K562 (cell line): ENCODE measurements around the gene PRKCSH. TPM values are rescaled to one million over a fixed set of nuclear protein-coding genes. Genes with fewer than 3 reads are reported as not detected.

Experiments used
- BCL6 ChIP-seq: fragments of 250-450 bp; sonication (Bioruptor Pico); IDR thresholded peaks from 2 replicates; pipeline ENCODE4 v1.4.0; 2020
- CEBPB ChIP-seq: fragments of 450-650 bp; IDR thresholded peaks from 2 replicates; pipeline ENCODE4 v1.6.1; 2016; ENCODE audit warnings: missing genetic modification characterization, missing compliant biosample characterization
- FOS ChIP-seq: IDR thresholded peaks from 3 replicates; pipeline ENCODE4 v1.6.1; 2011; ENCODE audit not compliant: insufficient read length; ENCODE audit errors: extremely low read depth
- NEUROD1 ChIP-seq: fragments of 150-350 bp; IDR thresholded peaks from 2 replicates; pipeline ENCODE4 v1.6.1; 2014; ENCODE audit warnings: borderline replicate concordance, low read length, low read depth; ENCODE audit not compliant: partially characterized antibody
- POLR2B ChIP-seq: fragments of 450-650 bp; IDR thresholded peaks from 2 replicates; pipeline ENCODE4 v1.6.1; 2018; ENCODE audit warnings: low read depth; ENCODE audit not compliant: partially characterized antibody
- SIN3A ChIP-seq, 2 experiments: fragments of 150-350 bp in 1 of 2; IDR thresholded peaks; 2 replicates each; pipeline ENCODE4 v1.6.1; 2011 to 2016; ENCODE audit warnings: borderline replicate concordance in 2 of 2, low read depth in 2 of 2, low read length in 2 of 2, mild to moderate bottlenecking in 2 of 2, moderate library complexity in 2 of 2; ENCODE audit not compliant: control insufficient read depth in 1 of 2
- TCFL5 ChIP-seq: fragments of 250-450 bp; sonication (Bioruptor Pico); conservative IDR thresholded peaks from 2 replicates; pipeline ENCODE4 v1.6.1; 2021; ENCODE audit warnings: mild to moderate bottlenecking, moderate library complexity, matching md5 sums
- ZNF444 ChIP-seq: fragments of 250-450 bp; sonication (Bioruptor Pico); IDR thresholded peaks from 2 replicates; pipeline ENCODE4 v1.4.0; 2020; ENCODE audit warnings: mild to moderate bottlenecking, moderate library complexity
- ZNF57 ChIP-seq: fragments of 450-650 bp; formaldehyde crosslinking; IDR thresholded peaks from 2 replicates; pipeline ENCODE4 v1.4.0; 2020; ENCODE audit warnings: mild to moderate bottlenecking, moderate library complexity
- ZNF764 ChIP-seq: fragments of 250-450 bp; sonication (Bioruptor Pico); IDR thresholded peaks from 2 replicates; pipeline ENCODE4 v1.4.0; 2020; ENCODE audit warnings: low read depth, mild to moderate bottlenecking, moderate library complexity
- polyA plus RNA-seq, 8 experiments: library from polyadenylated mRNA; depleted of rRNA in 4 of 8; stranded (reverse) in 5 of 8; unstranded in 3 of 8; fragments of >200 nt; fragmentation: Nextera tagmentation in 2 of 8; fragmentation: Illumina TruSeq in 1 of 8; extraction: Ambion mirVana in 2 of 8; extraction: Trizol in 1 of 8; gene quantifications; 2 replicates each; pipeline versions ENCODE4 v1.2.1 to v1.2.3, GENCODE V29; 2011 to 2014; ENCODE audit warnings: inconsistent platforms in 1 of 8, missing spikeins in 1 of 8
- total RNA-seq, 7 experiments: library from RNA; depleted of rRNA in 6 of 7; stranded (reverse); fragments of >200 nt in 6 of 7; fragmentation: Illumina TruSeq in 2 of 7; extraction: Trizol in 2 of 7; gene quantifications; 2 replicates each; pipeline versions ENCODE4 v1.2.1 to v1.2.3, GENCODE V29; 2011 to 2021; ENCODE audit warnings: low replicate concordance in 1 of 7
- TF ChIP-seq, protein P1 (sequence below): fragments of 450-650 bp; IDR thresholded peaks from 2 replicates; pipeline ENCODE4 v1.6.1; 2017; ENCODE audit warnings: antibody characterized with exemption
- TF ChIP-seq, protein P2 (sequence below): fragments of 200-600 bp; sonication (generic); IDR thresholded peaks from one replicate; pipeline ENCODE4 v1.6.1; 2012; ENCODE audit warnings: mild to moderate bottlenecking, low read depth, low read length, inconsistent platforms
- TF ChIP-seq, protein P3 (sequence below): fragments of 450-650 bp; IDR thresholded peaks from 2 replicates; pipeline ENCODE4 v1.6.1; 2017; ENCODE audit warnings: mild to moderate bottlenecking, moderate library complexity

PRKCSH gene
- total and polyA plus RNA-seq, 9 of the 15 experiments (the other 6 are each of a cell fraction or from before 2014, with no cell fraction given): 2.3 to 297 (median 48.1) TPM

DNA sequence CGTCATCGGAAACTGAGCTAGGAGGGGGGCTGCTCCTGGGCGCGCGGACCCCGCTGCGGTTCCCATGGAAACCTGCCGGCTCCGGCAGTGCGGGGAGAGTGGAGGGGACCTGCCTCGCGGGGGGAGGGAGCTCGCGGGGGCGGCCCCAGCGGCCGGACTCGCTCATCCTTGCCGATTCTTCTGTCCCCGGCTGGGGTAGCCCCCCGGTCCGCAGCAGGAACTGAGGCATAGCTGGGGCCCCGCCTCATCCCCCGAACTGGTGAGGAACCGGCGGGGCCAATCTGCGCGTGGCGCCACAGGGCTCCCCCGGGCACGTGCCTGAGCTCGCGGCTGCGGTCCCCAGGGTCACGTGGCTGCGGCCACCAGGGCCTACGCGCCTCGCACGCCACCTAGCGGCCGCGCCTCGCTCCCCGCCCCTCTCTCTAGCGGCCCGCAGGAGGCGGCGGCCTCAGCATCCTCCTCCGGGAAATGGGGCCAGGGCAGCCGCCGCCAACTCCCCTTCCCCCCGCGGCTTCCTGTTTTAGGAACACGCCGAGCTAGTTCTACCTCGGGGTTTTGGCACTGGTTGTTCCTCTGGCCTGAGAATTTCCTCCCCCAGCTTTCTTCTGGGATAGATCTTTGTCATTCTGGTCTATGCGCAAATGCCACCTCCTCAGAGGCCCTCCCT, 47.1 kb downstream of the PRKCSH start (continued):
- TF ChIP-seq, protein P1, sequence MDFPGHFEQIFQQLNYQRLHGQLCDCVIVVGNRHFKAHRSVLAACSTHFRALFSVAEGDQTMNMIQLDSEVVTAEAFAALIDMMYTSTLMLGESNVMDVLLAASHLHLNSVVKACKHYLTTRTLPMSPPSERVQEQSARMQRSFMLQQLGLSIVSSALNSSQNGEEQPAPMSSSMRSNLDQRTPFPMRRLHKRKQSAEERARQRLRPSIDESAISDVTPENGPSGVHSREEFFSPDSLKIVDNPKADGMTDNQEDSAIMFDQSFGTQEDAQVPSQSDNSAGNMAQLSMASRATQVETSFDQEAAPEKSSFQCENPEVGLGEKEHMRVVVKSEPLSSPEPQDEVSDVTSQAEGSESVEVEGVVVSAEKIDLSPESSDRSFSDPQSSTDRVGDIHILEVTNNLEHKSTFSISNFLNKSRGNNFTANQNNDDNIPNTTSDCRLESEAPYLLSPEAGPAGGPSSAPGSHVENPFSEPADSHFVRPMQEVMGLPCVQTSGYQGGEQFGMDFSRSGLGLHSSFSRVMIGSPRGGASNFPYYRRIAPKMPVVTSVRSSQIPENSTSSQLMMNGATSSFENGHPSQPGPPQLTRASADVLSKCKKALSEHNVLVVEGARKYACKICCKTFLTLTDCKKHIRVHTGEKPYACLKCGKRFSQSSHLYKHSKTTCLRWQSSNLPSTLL: 0 out of 2 replicates have a peak, but pooled peaks have one; percentile 62
- TF ChIP-seq FOS (no peak), CEBPB (no peak), POLR2B (no peak), ZNF764 (no peak), BCL6 (CRISPR knock-in tag) (no peak), NEUROD1 (no peak), ZNF57 (CRISPR knock-in tag) (no peak), ZNF444 (CRISPR knock-in tag) (no peak), TCFL5 (CRISPR knock-in tag) (no peak), SIN3A (IDR thresholded peaks at IDR 0.05; ENCODE audit: borderline replicate concordance in 2 of 2, control insufficient read depth in 1 of 2, low read depth in 2 of 2, low read length in 2 of 2) (0 out of 4 replicates have a peak, but pooled peaks of 1 of the 2 experiments have one; percentile 35)
- TF ChIP-seq, protein P2, sequence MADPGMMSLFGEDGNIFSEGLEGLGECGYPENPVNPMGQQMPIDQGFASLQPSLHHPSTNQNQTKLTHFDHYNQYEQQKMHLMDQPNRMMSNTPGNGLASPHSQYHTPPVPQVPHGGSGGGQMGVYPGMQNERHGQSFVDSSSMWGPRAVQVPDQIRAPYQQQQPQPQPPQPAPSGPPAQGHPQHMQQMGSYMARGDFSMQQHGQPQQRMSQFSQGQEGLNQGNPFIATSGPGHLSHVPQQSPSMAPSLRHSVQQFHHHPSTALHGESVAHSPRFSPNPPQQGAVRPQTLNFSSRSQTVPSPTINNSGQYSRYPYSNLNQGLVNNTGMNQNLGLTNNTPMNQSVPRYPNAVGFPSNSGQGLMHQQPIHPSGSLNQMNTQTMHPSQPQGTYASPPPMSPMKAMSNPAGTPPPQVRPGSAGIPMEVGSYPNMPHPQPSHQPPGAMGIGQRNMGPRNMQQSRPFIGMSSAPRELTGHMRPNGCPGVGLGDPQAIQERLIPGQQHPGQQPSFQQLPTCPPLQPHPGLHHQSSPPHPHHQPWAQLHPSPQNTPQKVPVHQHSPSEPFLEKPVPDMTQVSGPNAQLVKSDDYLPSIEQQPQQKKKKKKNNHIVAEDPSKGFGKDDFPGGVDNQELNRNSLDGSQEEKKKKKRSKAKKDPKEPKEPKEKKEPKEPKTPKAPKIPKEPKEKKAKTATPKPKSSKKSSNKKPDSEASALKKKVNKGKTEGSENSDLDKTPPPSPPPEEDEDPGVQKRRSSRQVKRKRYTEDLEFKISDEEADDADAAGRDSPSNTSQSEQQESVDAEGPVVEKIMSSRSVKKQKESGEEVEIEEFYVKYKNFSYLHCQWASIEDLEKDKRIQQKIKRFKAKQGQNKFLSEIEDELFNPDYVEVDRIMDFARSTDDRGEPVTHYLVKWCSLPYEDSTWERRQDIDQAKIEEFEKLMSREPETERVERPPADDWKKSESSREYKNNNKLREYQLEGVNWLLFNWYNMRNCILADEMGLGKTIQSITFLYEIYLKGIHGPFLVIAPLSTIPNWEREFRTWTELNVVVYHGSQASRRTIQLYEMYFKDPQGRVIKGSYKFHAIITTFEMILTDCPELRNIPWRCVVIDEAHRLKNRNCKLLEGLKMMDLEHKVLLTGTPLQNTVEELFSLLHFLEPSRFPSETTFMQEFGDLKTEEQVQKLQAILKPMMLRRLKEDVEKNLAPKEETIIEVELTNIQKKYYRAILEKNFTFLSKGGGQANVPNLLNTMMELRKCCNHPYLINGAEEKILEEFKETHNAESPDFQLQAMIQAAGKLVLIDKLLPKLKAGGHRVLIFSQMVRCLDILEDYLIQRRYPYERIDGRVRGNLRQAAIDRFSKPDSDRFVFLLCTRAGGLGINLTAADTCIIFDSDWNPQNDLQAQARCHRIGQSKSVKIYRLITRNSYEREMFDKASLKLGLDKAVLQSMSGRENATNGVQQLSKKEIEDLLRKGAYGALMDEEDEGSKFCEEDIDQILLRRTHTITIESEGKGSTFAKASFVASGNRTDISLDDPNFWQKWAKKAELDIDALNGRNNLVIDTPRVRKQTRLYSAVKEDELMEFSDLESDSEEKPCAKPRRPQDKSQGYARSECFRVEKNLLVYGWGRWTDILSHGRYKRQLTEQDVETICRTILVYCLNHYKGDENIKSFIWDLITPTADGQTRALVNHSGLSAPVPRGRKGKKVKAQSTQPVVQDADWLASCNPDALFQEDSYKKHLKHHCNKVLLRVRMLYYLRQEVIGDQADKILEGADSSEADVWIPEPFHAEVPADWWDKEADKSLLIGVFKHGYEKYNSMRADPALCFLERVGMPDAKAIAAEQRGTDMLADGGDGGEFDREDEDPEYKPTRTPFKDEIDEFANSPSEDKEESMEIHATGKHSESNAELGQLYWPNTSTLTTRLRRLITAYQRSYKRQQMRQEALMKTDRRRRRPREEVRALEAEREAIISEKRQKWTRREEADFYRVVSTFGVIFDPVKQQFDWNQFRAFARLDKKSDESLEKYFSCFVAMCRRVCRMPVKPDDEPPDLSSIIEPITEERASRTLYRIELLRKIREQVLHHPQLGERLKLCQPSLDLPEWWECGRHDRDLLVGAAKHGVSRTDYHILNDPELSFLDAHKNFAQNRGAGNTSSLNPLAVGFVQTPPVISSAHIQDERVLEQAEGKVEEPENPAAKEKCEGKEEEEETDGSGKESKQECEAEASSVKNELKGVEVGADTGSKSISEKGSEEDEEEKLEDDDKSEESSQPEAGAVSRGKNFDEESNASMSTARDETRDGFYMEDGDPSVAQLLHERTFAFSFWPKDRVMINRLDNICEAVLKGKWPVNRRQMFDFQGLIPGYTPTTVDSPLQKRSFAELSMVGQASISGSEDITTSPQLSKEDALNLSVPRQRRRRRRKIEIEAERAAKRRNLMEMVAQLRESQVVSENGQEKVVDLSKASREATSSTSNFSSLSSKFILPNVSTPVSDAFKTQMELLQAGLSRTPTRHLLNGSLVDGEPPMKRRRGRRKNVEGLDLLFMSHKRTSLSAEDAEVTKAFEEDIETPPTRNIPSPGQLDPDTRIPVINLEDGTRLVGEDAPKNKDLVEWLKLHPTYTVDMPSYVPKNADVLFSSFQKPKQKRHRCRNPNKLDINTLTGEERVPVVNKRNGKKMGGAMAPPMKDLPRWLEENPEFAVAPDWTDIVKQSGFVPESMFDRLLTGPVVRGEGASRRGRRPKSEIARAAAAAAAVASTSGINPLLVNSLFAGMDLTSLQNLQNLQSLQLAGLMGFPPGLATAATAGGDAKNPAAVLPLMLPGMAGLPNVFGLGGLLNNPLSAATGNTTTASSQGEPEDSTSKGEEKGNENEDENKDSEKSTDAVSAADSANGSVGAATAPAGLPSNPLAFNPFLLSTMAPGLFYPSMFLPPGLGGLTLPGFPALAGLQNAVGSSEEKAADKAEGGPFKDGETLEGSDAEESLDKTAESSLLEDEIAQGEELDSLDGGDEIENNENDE: no peak
- TF ChIP-seq, protein P3, sequence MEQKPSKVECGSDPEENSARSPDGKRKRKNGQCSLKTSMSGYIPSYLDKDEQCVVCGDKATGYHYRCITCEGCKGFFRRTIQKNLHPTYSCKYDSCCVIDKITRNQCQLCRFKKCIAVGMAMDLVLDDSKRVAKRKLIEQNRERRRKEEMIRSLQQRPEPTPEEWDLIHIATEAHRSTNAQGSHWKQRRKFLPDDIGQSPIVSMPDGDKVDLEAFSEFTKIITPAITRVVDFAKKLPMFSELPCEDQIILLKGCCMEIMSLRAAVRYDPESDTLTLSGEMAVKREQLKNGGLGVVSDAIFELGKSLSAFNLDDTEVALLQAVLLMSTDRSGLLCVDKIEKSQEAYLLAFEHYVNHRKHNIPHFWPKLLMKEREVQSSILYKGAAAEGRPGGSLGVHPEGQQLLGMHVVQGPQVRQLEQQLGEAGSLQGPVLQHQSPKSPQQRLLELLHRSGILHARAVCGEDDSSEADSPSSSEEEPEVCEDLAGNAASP: no peak
